ENCODE data around the gene PKMYT1.

The PKMYT1 gene

DNA sequence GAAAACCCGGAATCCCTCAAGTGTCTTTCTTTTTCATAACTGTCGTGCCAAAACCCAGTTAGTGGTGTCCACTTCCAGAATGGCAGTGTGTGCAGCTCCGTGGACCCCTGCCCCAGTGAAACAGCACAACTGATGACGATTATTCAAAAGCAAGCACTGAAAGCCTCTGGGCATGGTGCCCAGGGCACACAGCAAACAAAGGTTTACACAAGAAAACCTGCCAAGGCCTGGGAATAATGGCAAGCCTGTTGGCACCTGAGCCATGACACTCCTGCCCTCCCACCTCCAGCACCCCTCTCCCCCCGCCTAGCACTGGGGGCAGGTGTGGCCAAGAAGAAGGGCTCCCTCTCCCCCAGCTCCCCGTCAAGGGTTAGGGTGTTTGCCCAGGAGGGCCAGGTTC, 2.8 kb downstream of the PKMYT1 start:
- H3K9ac ChIP-seq (ENCODE audit: low read depth, low read length) = no peak overlapping the region
- H3K9me3 ChIP-seq (ENCODE audit: control insufficient read depth, insufficient read depth, low read length) = no peaks in the 10 kb centered on the region
- no peaks in the 10 kb centered on the region; the same call in 1 of the 2 replicates for H3K4me1 ChIP-seq (ENCODE audit: insufficient read depth, low read length)
- peaks cover 3% of the 10 kb centered on the region for H3K36me3 ChIP-seq (ENCODE audit: insufficient read depth, low read length)

DNA sequence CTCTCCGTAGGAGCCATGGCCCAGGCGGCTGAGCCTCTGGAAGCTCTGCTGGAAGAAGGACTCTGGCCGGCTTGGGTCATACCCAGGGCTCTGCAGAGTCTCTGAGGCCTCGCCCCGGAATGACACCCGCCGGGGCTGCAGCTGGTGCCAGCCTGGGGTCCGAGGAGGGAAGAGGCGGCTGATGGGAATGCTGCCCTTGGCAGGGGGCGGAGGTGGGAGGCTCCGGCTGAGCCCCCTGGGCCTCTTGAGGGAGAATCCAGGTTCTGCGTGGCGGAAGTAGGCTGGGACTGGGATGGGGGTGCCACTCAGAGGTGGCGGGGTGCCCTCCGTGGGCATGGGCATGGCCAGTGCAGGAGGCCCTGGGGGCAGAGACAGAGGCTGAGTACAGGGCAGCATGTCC, 3.6 kb downstream of the PKMYT1 start:
- H3K36me3 ChIP-seq (ENCODE audit: insufficient read depth, low read length) = peaks cover 3% of the 10 kb centered on the region
- H3K4me1 ChIP-seq (ENCODE audit: insufficient read depth, low read length) = no peaks in the 10 kb centered on the region; the same call in 1 of the 2 replicates
- H3K9ac ChIP-seq (ENCODE audit: low read depth, low read length) = no peak overlapping the region
- H3K9me3 ChIP-seq (ENCODE audit: control insufficient read depth, insufficient read depth, low read length) = no peaks in the 10 kb centered on the region

GRCh38 chr16:2976201-2976600, 4.0 kb downstream of the PKMYT1 start:
- Histone ChIP-seq H3K9me3 (ENCODE audit: control insufficient read depth, insufficient read depth, low read length) (no peaks in the 10 kb centered on the region), H3K36me3 (ENCODE audit: insufficient read depth, low read length) (peaks cover 3% of the 10 kb centered on the region), H3K9ac (ENCODE audit: low read depth, low read length) (no peak overlapping the region), H3K4me1 (ENCODE audit: insufficient read depth, low read length) (no peaks in the 10 kb centered on the region)

DNA sequence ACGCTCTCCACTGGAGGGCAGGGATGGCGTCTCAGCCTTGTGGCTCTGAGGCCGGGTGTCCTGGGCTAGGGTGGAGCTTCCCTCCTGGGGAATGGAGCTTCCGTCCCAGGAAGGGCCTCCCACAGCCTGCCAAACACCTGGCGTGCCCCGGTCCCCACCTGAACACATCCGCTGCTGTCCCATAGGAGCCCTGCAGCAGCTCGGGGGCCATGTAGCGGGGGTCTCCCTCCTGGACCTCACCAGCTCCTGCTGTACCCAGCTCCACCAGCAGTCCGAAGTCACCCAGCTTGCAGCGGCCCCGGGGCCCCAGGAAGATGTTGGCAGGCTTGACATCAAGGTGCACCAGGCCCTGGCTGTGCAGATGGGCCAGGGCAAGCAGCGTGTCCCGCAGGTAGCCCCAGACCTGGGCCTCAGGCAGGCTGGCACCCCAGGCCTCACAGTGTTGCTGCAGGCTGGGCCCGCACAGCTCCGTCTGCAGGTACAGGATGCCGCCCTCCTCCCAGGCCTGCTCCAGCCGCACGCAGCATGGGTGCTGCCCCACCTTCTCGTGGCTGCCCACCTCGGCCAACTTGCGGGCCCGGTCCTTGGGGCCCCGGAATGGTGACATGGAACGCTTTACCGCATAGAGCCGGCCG, 5.0 kb downstream of the PKMYT1 start:
- no peak overlapping the region for H3K9ac ChIP-seq (ENCODE audit: low read depth, low read length)
- peaks cover 3% of the 10 kb centered on the region for H3K36me3 ChIP-seq (ENCODE audit: insufficient read depth, low read length)
- H3K9me3 ChIP-seq (ENCODE audit: control insufficient read depth, insufficient read depth, low read length) = no peaks in the 10 kb centered on the region
- no peaks in the 10 kb centered on the region for H3K4me1 ChIP-seq (ENCODE audit: insufficient read depth, low read length)

- H3K4me1 ChIP-seq (ENCODE audit: insufficient read depth, low read length) = no peaks in the 10 kb centered on the region
- no peak overlapping the region for H3K9ac ChIP-seq (ENCODE audit: low read depth, low read length)
- H3K9me3 ChIP-seq (ENCODE audit: control insufficient read depth, insufficient read depth, low read length) = no peaks in the 10 kb centered on the region
- peaks cover 3% of the 10 kb centered on the region for H3K36me3 ChIP-seq (ENCODE audit: insufficient read depth, low read length)
Measured at GRCh38 chr16:2974319-2975056, 5.8 kb downstream of the PKMYT1 start.

DNA sequence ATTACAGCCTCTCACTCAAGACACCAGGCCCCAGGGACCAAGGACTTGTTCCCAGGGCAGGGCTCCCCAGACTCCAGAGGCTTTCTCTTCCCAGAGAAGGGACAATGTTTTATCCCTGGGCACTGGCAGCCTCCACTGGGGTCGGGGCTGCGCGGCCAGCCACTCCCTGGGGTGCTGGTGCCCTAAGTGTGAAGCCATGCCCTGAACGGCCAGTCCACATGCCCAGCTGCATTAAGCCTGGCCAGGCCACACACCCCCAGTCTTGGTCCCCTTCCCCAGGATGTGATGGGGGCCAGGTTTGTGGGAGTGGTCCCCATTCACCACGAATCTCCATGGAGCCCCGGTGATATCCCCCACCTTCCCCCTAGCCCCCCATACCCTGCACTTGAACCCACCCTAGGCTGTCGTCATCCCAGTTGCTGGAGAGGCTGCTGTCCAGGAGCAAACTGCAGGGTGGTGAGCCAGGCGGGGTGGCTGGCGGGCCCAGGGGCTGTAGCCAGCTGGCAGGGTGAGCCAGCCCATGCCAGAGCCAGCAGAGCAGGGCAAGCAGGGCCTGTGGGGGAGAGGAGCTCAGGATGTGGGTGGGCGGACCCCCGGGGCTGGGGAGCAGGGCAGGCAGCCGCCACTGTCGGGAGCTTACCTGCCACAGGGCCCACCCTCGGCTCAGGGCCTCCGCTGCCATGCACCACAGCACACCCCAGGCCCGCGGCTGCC, 6.5 kb downstream of the PKMYT1 start:
- Histone ChIP-seq H3K9ac (ENCODE audit: low read depth, low read length) (no peak overlapping the region), H3K9me3 (ENCODE audit: control insufficient read depth, insufficient read depth, low read length) (no peaks in the 10 kb centered on the region), H3K4me1 (ENCODE audit: insufficient read depth, low read length) (no peaks in the 10 kb centered on the region), H3K36me3 (ENCODE audit: insufficient read depth, low read length) (peaks cover 3% of the 10 kb centered on the region)

DNA sequence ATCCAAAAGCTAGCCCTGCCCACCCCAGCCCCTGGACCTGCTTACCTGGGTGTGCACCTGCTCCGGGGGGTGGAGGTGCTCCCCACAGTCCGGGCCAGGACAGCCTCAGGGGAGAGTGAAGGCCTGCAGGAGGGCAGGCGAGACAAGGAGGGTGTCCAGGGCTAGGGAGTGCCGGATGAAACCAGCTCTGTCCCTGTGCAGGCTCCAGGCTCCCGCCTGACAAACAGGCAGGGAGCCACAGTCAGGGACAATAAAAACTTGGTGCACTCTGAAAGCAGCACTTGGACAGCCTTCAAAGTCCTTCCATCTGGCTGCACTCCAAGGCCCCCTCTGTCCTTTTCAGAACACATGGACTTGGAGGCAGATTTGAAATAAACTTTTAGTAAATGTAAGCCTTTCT, 7.2 kb downstream of the PKMYT1 start:
- H3K9me3 ChIP-seq (ENCODE audit: control insufficient read depth, insufficient read depth, low read length) = no peaks in the 10 kb centered on the region

GRCh38 chr16:2971985-2972784, 8.1 kb downstream of the PKMYT1 start:
- Histone ChIP-seq H3K36me3 (ENCODE audit: insufficient read depth, low read length) (peaks cover 3% of the 10 kb centered on the region), H3K9me3 (ENCODE audit: control insufficient read depth, insufficient read depth, low read length) (no peaks in the 10 kb centered on the region), H3K9ac (ENCODE audit: low read depth, low read length) (no peak overlapping the region), H3K4me1 (ENCODE audit: insufficient read depth, low read length) (peaks cover 4% of the 10 kb centered on the region; the same call in 1 of the 2 replicates)

More for the DNA sequence above, 7.2 kb downstream of the PKMYT1 start:
- Histone ChIP-seq H3K9ac (ENCODE audit: low read depth, low read length) (no peak overlapping the region), H3K4me1 (ENCODE audit: insufficient read depth, low read length) (peaks cover 2% of the 10 kb centered on the region; the same call in 1 of the 2 replicates), H3K36me3 (ENCODE audit: insufficient read depth, low read length) (peaks cover 3% of the 10 kb centered on the region)

GRCh38 chr16:2971134-2971984, 8.9 kb downstream of the PKMYT1 start:
- Histone ChIP-seq H3K4me1 (ENCODE audit: insufficient read depth, low read length) (peaks cover 4% of the 10 kb centered on the region; the same call in 1 of the 2 replicates), H3K36me3 (ENCODE audit: insufficient read depth, low read length) (peaks cover 3% of the 10 kb centered on the region), H3K9me3 (ENCODE audit: control insufficient read depth, insufficient read depth, low read length) (no peaks in the 10 kb centered on the region), H3K9ac (ENCODE audit: low read depth, low read length) (no peak overlapping the region)

GRCh38 chr16:2970563-2970962, 9.7 kb downstream of the PKMYT1 start:
- peak overlapping the region; percentile 91; the same call in 1 of the 2 replicates for H3K9ac ChIP-seq (ENCODE audit: low read depth, low read length)
- H3K9me3 ChIP-seq (ENCODE audit: control insufficient read depth, insufficient read depth, low read length) = no peaks in the 10 kb centered on the region
- peaks cover 6% of the 10 kb centered on the region; the same call in 1 of the 2 replicates for H3K4me1 ChIP-seq (ENCODE audit: insufficient read depth, low read length)
- H3K36me3 ChIP-seq (ENCODE audit: insufficient read depth, low read length) = peaks cover 3% of the 10 kb centered on the region

DNA sequence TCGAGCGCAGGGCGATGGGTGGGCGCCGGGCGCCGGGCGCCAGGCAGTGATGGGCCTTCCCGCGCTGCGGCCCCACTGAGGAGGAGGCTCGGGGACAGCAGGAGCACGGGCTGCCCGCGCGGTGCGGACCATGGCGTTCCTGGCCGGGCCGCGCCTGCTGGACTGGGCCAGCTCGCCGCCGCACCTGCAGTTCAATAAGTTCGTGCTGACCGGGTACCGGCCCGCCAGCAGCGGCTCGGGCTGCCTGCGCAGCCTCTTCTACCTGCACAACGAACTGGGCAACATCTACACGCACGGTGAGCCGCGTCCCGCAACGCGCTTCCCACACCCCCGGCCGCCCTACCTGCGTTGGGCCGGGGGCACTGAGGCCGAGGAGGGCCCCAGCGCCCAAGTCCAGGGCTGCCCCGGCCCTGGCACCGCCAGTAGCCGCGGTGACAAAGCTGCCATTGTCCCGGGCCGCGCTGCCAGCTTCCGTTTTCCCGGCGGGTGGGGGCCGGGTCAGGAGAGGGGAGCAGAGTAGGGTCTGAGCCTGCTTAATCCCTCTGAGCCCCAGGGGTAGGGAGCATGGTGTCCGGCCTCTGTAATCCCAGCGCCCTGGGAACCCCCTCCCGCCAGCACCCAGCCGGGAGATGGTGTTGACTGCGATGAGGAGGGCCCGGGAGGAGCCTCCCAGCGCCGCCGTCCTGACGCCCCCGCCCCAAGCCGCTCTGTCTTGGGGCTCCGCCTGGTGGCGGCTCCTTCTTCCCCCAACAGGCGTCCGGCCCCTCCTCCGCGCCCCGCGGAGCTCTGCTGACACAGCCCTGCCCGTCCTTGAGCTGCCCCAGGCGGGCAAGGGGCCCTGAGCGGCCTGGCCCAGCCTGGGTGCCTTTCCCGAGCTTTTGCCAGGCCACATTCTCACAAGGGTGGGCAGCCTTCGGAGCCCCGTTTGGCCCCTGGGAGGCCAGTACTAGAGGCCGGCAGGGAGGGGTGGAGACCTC, 10.4 kb downstream of the PKMYT1 start:
- H3K9me3 ChIP-seq (ENCODE audit: control insufficient read depth, insufficient read depth, low read length) = no peaks in the 10 kb centered on the region
- H3K9ac ChIP-seq (ENCODE audit: low read depth, low read length) = peak overlapping the region; percentile 91
- H3K4me1 ChIP-seq (ENCODE audit: insufficient read depth, low read length) = peaks cover 6% of the 10 kb centered on the region; the same call in 1 of the 2 replicates
- H3K36me3 ChIP-seq (ENCODE audit: insufficient read depth, low read length) = peaks cover 3% of the 10 kb centered on the region; the same call in 1 of the 2 replicates

- H3K9me3 ChIP-seq (ENCODE audit: control insufficient read depth, insufficient read depth, low read length) = no peaks in the 10 kb centered on the region
- H3K9ac ChIP-seq (ENCODE audit: low read depth, low read length) = peak within 1 kb of the TSS; percentile 91
- peaks cover 6% of the 10 kb centered on the region; the same call in 1 of the 2 replicates for H3K4me1 ChIP-seq (ENCODE audit: insufficient read depth, low read length)
- H3K36me3 ChIP-seq (ENCODE audit: insufficient read depth, low read length) = peaks cover 3% of the 10 kb centered on the region; the same call in 1 of the 2 replicates
Measured at GRCh38 chr16:2968738-2969544, 11.3 kb downstream of the PKMYT1 start, which contains the start of gene PAQR4. Gene PAQR4, plus strand, starts transcription at chr16:2969348. Its CDS starts 327 bp downstream, at chr16:2969675.

All from ES-I3 (cell line).